ENCODE measurements around the gene ENPP5. TPM values are rescaled to one million over a fixed set of nuclear protein-coding genes. Genes with fewer than 3 reads are reported as not detected.
A peak's percentile ranks its signal among the peaks of the same experiment; 100 is the strongest.

The ENPP5 gene
- polyA plus RNA-seq (ENCODE audit: insufficient read length) = 20.1 TPM
- long read RNA-seq, donor 1, partial matches to known transcripts = 0 of 2 reads
- long read RNA-seq, donor 1, other reads (novel, unspliced or antisense) = 0 of 2 reads
- long read RNA-seq, donor 2, partial matches to known transcripts = 0 of 4 reads
- long read RNA-seq, donor 2, other reads (novel, unspliced or antisense) = 0 of 4 reads
- long read RNA-seq, donor 3, partial matches to known transcripts = 0 of 5 reads
- long read RNA-seq, donor 3, other reads (novel, unspliced or antisense) = 0 of 5 reads
- long read RNA-seq, donor 4 = 0 reads
- long read RNA-seq, donor 5, transcript ENPP5-201 (4 exons, 2,544 nt) = major isoform, 5 of 9 reads
- long read RNA-seq, donor 5, partial matches to known transcripts = 0 of 9 reads
- long read RNA-seq, donor 5, other reads (novel, unspliced or antisense) = 0 of 9 reads
- long read RNA-seq, donor 6, partial matches to known transcripts = 0 of 3 reads
- long read RNA-seq, donor 6, other reads (novel, unspliced or antisense) = 0 of 3 reads
- long read RNA-seq, donor 7, transcript ENPP5-201 (4 exons, 2,544 nt) = major isoform, 6 of 7 reads
- long read RNA-seq, donor 7, partial matches to known transcripts = 0 of 7 reads
- long read RNA-seq, donor 7, other reads (novel, unspliced or antisense) = 0 of 7 reads
- long read RNA-seq, donor 8, partial matches to known transcripts = 0 of 4 reads
- long read RNA-seq, donor 8, other reads (novel, unspliced or antisense) = 0 of 4 reads

GRCh38 chr6:46170357-46171289 lies at the start of gene ENPP5:
Gene ENPP5 (minus strand): TSS chr6:46170980. CDS start chr6:46168262, 2,718 bp downstream.
- DNase-seq = peak; percentile 84

DNA sequence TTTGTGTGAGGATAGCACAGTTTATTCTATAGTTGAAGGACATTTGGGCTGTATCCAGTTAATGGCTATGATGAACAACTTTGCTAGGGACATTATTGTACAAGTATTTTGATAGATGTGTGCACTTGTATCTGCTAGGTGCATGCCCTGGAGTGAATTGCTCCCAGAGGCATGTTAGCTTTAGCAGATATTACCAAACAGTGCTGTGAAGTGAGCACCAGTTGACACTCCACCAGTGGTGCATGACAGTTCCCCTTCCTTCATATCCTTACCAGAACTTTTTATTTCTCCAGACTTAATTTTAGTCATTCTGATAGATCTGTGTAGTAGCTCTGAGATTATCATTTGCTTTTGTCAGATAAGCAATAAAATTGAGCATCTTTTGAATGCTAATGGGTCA lies 48.9 kb upstream of the ENPP5 start:
- no peak for DNase-seq

GRCh38 chr6:46218457-46218856 lies 47.7 kb upstream of the ENPP5 start:
- no peak for DNase-seq

DNA sequence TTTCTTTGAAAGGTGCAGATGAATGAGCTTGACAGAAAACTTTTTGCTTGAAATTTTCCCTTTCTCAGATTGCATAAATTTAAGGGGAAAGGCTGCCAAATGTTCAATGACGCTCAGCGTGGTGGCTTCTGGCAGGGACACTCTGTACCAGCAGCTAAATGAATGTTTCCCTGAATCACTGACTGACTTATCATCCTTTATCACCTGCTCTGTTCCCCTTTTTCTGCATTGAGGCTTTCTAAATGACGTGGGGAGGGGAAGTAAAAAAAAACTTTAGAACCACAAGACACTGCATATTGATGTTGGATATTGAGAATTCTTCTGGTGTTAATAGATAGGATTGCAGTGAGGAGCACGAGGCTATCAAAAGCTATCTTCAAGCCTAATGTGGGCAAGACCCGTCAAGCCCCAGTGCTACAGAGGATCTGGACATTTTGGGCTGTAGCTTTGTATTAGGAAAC lies 46.9 kb upstream of the ENPP5 start:
- DNase-seq = no peak

DNA sequence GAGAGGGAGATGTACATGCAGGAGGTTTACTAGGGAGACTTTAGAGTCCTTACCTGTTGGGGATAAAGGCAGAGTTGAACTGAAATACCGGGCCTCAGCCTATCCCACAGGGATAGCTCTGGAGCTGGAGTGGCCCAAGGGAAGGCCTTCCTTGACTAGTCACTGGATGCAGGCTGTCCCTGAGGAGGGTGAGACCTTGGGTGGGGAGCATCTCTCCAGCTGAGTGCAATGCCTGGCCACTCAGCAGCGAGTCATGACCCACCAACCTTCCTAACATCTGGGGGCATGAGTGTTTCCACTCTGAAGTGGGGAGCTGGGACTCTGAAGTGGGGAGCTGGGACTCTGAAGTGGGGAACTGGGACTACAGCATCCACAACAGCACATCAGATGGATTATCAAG lies 46.1 kb upstream of the ENPP5 start:
- no peak for DNase-seq

GRCh38 chr6:46215777-46216176 lies 45.0 kb upstream of the ENPP5 start:
- DNase-seq = no peak

DNA sequence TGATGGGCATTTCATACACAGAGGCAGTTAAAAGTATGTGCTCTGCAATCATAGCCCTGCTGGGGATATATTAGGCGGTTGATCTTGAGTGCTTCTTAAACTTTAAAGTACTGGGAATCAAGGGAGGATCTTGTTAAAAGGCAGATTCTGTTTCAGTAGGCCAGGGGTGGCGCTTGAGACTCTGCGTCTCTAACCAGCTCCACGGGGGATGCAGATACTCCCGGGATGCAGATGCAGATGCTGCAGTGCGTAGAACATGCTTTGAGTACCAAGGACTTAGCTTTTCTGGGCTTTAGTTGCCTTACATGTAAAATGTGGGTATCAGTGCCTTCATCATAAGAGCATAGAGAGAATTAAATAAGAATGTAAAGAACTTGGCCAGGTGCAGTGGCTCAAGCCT lies 44.4 kb upstream of the ENPP5 start:
- DNase-seq = no peak

- DNase-seq = no peak
Observed at GRCh38 chr6:46211917-46212316, 41.1 kb upstream of the ENPP5 start.

GRCh38 chr6:46210294-46210693 lies 39.5 kb upstream of the ENPP5 start:
- DNase-seq = no peak

DNA sequence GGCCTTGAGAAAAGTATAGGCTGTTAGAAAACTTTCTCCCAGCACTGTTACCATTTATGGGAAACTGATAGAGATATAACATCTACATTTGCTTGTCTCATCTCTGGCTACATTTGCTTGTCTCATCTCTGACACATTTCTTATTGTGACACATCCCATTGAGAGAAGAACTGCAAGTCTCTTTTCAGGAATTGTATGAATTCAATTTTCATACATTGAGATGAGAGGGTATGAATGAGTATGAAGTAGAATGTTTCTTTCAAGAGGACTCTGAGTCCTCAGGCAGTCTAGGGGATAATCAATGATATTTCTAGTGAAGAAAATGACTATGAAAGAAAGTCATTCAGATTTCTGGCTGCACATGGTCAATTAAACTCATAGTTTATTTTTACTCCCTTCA lies 37.5 kb upstream of the ENPP5 start:
- no peak for DNase-seq

GRCh38 chr6:46207174-46207573 lies 36.4 kb upstream of the ENPP5 start:
- DNase-seq = no peak

GRCh38 chr6:46204880-46205650 lies 34.3 kb upstream of the ENPP5 start:
- no peak for DNase-seq

GRCh38 chr6:46203391-46204177 lies 32.8 kb upstream of the ENPP5 start:
- DNase-seq = peak; percentile 45

- no peak for DNase-seq
Observed at GRCh38 chr6:46201702-46202101, 30.9 kb upstream of the ENPP5 start.

DNA sequence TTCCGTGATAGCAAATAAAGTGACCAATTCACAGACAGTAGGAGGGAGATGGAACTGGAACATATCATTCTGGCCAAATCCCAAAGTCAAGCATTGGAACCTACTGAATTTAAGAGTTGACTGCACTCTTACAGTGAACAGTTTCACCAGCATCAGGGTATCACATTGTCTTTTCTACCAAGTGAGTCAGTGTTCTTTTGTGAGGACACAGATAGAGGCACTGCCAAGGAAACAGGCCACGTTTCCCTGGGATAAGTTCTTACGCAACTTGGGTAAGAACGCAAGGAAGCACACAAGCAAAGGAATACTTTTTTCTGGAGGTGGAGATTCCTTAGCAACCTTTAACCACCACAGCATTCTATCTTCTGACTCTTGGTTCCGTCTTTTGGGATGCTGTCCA lies 28.6 kb upstream of the ENPP5 start:
- DNase-seq = no peak

- DNase-seq = no peak
Observed at GRCh38 chr6:46191961-46192360, 21.2 kb upstream of the ENPP5 start.

- no peak for DNase-seq
Observed at GRCh38 chr6:46190889-46191288, 20.1 kb upstream of the ENPP5 start.

DNA sequence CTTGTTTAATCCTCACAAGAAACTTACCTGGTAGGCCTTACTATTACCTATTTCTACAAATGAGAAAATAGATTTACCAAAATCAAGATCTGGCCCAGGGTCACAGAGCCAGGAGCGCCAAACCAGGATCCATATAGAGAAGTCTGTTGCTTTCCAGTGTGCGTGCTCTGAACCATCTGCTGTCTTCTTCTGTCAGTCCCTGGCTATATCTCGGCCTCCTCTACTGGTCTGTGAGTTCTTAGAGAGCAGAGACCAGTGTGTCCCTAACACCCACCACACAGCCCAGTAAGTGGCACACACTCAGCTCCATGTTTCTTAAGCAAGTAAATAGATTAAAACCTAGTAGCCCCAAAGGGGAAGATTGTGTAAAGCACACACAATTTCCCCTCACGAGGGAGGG lies 18.9 kb upstream of the ENPP5 start:
- no peak for DNase-seq

DNA sequence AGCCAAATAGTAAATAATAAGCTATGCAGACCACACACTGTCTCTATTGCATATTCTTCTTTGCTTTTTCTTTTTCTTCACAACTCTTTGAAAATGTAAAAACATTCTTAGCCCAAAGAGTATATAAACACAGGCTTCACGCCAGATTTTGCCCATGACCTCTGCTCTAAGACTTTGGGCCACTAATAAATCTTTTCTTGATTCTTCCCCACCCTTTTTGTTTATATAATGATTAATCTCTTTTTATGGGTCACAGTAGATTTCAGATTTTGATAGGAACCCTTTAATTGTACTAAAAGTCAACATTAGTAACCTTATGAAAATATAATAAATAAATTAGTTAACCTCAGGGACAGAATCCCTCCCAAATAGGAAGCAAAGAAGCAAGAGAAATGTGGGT lies 15.8 kb upstream of the ENPP5 start:
- no peak for DNase-seq

- no peak for DNase-seq
Observed at GRCh38 chr6:46184114-46184513, 13.3 kb upstream of the ENPP5 start.

DNA sequence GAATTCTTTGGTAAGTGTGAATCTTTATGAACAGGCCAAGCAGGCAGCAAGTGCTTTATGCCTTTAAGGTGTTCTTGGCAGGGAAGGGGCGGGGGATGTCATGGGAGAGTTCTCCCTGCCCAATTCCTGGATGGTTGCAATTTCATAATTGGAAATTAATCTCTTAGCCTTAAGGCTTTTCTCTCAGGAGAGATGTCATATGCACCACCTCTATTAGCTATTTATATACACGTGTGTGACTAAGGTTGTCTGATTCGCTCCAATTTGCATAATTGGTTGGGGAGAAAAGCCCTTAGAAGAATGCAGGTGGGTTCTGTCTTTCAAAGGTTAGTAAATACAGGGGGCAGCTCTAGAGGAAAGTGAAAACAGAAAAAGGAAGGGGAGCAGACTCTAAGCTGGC lies 5.2 kb upstream of the ENPP5 start:
- no peak for DNase-seq
